Neutrophil (primary cell): ENCODE data around the gene RSU1.

Experiments used
- H3K27ac ChIP-seq: fragments of 200-600 bp; sonication (generic); 2 replicates; pipeline ENCODE4 v1.5.1; 2016; ENCODE audit warnings: mild to moderate bottlenecking, moderate library complexity
- H3K27me3 ChIP-seq: fragments of 200-600 bp; sonication (generic); 2 replicates; pipeline ENCODE4 v1.6.0; 2016; ENCODE audit warnings: mild to moderate bottlenecking
- H3K36me3 ChIP-seq: fragments of 200-600 bp; sonication (generic); 2 replicates; pipeline ENCODE4 v1.5.1; 2017
- H3K4me1 ChIP-seq, 2 experiments: fragments of 200-600 bp in 1 of 2; sonication (generic) in 1 of 2; 1 replicate in 1 of 2; 2 replicates in 1 of 2; pipeline versions ENCODE4 v1.5.1 to v1.6.1; 2013 to 2016; ENCODE audit warnings: low read depth in 1 of 2, low read length in 1 of 2, mild to moderate bottlenecking in 1 of 2, moderate library complexity in 1 of 2; ENCODE audit not compliant: control insufficient read depth in 1 of 2, insufficient read depth in 1 of 2
- H3K4me3 ChIP-seq, 2 experiments: fragments of 200-600 bp in 1 of 2; sonication (generic) in 1 of 2; 1 replicate in 1 of 2; 2 replicates in 1 of 2; pipeline ENCODE4 v1.5.1; 2013 to 2016; ENCODE audit warnings: low read depth in 1 of 2, low read length in 1 of 2, mild to moderate bottlenecking in 1 of 2, moderate library complexity in 1 of 2
- H3K9me3 ChIP-seq: fragments of 200-600 bp; sonication (generic); 2 replicates; pipeline ENCODE4 v1.5.1; 2016
- CTCF ChIP-seq: fragments of 200-600 bp; sonication (generic); IDR thresholded peaks from 2 replicates; pipeline ENCODE4 v1.5.1; 2016; ENCODE audit warnings: antibody characterized with exemption

RSU1 gene

GRCh38 chr10:16814012-16814411, 3.2 kb downstream of the RSU1 start:
- Histone ChIP-seq H3K27ac (no peak overlapping the region), H3K4me3 (no peak overlapping the region), H3K9me3 (no peaks in the 10 kb centered on the region), H3K27me3 (no peaks in the 10 kb centered on the region), H3K36me3 (peaks cover 10% of the 10 kb centered on the region), H3K4me1 (peaks cover 32 to 35% of the 10 kb centered on the region in 2 experiments)
- no peak for TF ChIP-seq CTCF

DNA sequence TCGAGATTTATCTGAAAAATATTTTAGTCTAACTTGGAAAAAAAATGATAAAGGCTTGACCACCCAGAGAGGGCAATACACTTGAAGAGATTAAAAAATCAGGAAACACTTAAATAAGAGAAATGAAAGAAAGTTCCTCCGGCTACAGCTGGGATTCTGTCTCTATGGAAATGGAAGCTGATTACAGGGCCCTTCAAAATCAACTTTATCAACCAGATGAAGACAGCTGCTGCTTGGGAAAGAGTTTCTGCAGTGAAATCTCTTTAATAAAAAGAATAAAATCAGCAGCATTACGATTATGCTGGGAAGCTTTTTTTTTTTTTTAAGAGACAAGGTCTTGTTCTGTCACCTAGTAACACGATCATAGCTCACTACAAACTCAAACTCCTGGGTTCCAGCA, 4.5 kb downstream of the RSU1 start:
- peaks cover 11% of the 10 kb centered on the region for H3K36me3 ChIP-seq
- H3K27ac ChIP-seq: no peak overlapping the region
- no peak overlapping the region for H3K4me3 ChIP-seq
- no peaks in the 10 kb centered on the region for H3K27me3 ChIP-seq
- H3K9me3 ChIP-seq: no peaks in the 10 kb centered on the region
- no peak for TF ChIP-seq CTCF
- peaks cover 23 to 26% of the 10 kb centered on the region in 2 experiments for H3K4me1 ChIP-seq

DNA sequence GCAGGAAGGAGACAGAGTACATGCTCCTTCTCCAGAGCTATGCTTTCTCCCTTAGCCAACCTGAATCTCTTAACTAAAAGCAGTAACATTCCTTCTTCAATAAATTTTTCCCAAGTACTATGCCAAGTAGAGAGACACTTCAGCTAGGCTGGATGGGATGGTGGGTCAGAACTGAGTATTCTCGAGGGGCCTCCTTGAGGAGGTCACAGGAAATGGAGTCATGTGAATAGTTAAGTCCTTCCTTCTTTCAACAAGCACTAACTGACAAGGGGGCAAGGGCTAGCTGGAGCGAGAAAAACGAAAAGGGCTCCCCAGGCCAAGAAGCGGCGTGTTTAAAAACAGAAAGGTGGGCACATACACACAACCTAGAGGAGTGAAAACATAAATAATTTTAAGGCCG, 5.5 kb downstream of the RSU1 start:
- Histone ChIP-seq H3K27me3 (no peaks in the 10 kb centered on the region), H3K36me3 (peaks cover 18% of the 10 kb centered on the region), H3K4me3 (no peak overlapping the region), H3K27ac (no peak overlapping the region), H3K9me3 (no peaks in the 10 kb centered on the region), H3K4me1 (peaks cover 20 to 22% of the 10 kb centered on the region in 2 experiments)
- no peak for TF ChIP-seq CTCF

DNA sequence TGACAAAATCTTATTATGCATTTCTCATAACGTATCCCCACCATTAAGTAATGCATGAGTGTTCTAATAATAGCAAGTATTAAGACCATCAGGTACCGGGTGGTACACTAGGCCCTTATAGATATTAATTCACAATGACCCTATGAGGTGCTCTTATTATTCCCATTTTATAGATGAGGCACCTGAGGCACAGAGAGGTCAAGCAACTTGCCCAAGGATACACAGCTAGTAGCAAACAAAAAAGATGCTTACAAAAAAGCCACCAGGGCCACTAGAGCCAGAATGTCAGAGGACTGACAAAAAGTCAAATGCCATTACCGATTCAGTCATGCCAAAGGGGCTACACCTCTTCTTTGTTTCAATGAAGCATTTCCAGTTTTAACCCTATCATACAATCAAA, 5.9 kb downstream of the RSU1 start:
- no peak for TF ChIP-seq CTCF
- Histone ChIP-seq H3K4me3 (no peak overlapping the region), H3K9me3 (no peaks in the 10 kb centered on the region)

GRCh38 chr10:16809074-16809718, 8.0 kb downstream of the RSU1 start:
- TF ChIP-seq CTCF: no peak
- Histone ChIP-seq H3K27me3 (no peaks in the 10 kb centered on the region), H3K36me3 (peaks cover 18% of the 10 kb centered on the region), H3K9me3 (no peaks in the 10 kb centered on the region), H3K27ac (no peak overlapping the region), H3K4me3 (no peak overlapping the region), H3K4me1 (no peaks in the 10 kb centered on the region)

More for the DNA sequence above, 5.9 kb downstream of the RSU1 start:
- Histone ChIP-seq H3K27me3 (no peaks in the 10 kb centered on the region), H3K27ac (no peak overlapping the region), H3K4me1 (peaks cover 15 to 17% of the 10 kb centered on the region in 2 experiments), H3K36me3 (peaks cover 18% of the 10 kb centered on the region)
